ENCODE data around the gene BTD. TPM values are rescaled to one million over a fixed set of nuclear protein-coding genes. Genes with fewer than 3 reads are reported as not detected.

BTD gene
- total RNA-seq, 1 experiment from 2014 or later = 7.2 TPM

- intact Hi-C loops (cut with micrococcal nuclease) = no loop called here
- POLR2A ChIA-PET = interaction anchor here (0.7 to 5.2 kb wide), 11 partner anchors 10 to 629 kb away, joined by 3 to 51 read pairs (median 4); partner anchors contain the start of genes BTD, HACL1 and OXNAD1
Observed at GRCh38 chr3:15636028-15636709, 34.6 kb downstream of the BTD start.

GRCh38 chr3:15637131-15637951 is 35.8 kb downstream of the BTD start:
- no TSS peak for BruUV-seq (replicated peaks)
- H3K27me3 Mint-ChIP-seq (ENCODE audit: insufficient read depth, unreplicated experiment) = no peaks in the 10 kb centered on the region
- POLR2A ChIA-PET = interaction anchor here (0.9 to 5.2 kb wide), 4 partner anchors 9 to 627 kb away, joined by 3 to 51 read pairs (median 4); no protein-coding TSS in a partner anchor
- no peaks in the 10 kb centered on the region for H3K36me3 Mint-ChIP-seq (ENCODE audit: insufficient read depth, unreplicated experiment)
- H3K4me1 Mint-ChIP-seq (ENCODE audit: insufficient read depth, unreplicated experiment) = peaks cover 32% of the 10 kb centered on the region
- no peak for DNase-seq (ENCODE audit: unreplicated experiment)
- no peak for TF ChIP-seq CTCF (IDR thresholded peaks at IDR 0.05; ENCODE audit: unreplicated experiment)
- CTCF ChIA-PET = interaction anchor here (1.2 kb wide), 1 partner anchor 174 kb away, joined by 6 read pairs; no protein-coding TSS in a partner anchor
- peak overlapping the region; percentile 93 for H3K27ac Mint-ChIP-seq (ENCODE audit: low read depth, unreplicated experiment)
- no peak overlapping the region for H3K4me3 Mint-ChIP-seq (ENCODE audit: unreplicated experiment)
- H3K9me3 Mint-ChIP-seq (ENCODE audit: unreplicated experiment) = no peaks in the 10 kb centered on the region
- intact Hi-C loops (cut with micrococcal nuclease) = no loop called here

More at GRCh38 chr3:15636028-15636709, 34.6 kb downstream of the BTD start:
- Mint-ChIP-seq H3K27ac (ENCODE audit: low read depth, unreplicated experiment) (peak overlapping the region; percentile 93), H3K4me1 (ENCODE audit: insufficient read depth, unreplicated experiment) (peaks cover 44% of the 10 kb centered on the region), H3K36me3 (ENCODE audit: insufficient read depth, unreplicated experiment) (no peaks in the 10 kb centered on the region), H3K9me3 (ENCODE audit: unreplicated experiment) (no peaks in the 10 kb centered on the region), H3K27me3 (ENCODE audit: insufficient read depth, unreplicated experiment) (no peaks in the 10 kb centered on the region), H3K4me3 (ENCODE audit: unreplicated experiment) (peak overlapping the region; percentile 54)
- CTCF ChIA-PET = interaction anchor here (0.7 to 1.5 kb wide), 7 partner anchors 9 to 175 kb away, joined by 3 to 6 read pairs (median 3); no protein-coding TSS in a partner anchor
- TF ChIP-seq CTCF (IDR thresholded peaks at IDR 0.05; ENCODE audit: unreplicated experiment) = no peak
- DNase-seq (ENCODE audit: unreplicated experiment) = peak; percentile 84
- BruUV-seq (replicated peaks) = TSS peak; percentile 79

DNA sequence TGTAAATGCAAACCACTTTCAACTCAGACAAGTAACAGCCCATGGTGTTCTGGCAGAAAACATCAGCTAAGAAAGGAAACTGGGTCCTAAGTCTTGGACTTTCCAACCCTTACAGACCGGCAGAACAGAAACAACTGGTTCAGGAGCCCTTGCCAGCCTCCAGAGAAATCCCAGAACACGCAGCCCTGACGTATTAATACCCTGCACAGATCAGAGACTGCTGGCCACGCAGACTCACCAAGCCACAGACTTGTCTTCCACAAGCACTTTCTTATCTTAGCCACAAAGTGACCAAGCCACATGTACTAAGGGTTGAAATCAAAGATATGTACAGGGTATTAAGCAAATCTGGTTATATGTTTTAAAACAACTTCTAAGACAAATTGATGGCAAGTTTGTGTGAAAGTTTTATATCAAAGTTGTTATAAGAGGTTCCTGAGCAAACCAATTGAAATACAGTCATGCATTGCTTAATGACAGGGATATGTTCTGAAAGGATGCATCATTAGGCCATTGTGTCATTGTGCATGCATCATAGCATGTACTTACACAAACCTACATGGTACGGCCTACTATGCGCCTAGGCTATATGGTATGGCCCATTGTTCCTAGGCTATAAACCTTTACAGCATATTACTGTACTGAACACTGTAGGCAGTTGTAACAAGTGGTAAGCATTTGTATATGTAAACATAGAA is 36.8 kb downstream of the BTD start:
- intact Hi-C loops (cut with micrococcal nuclease) = no loop called here
- no peak overlapping the region for H3K4me3 Mint-ChIP-seq (ENCODE audit: unreplicated experiment)
- no TSS peak for BruUV-seq (replicated peaks)
- TF ChIP-seq CTCF (IDR thresholded peaks at IDR 0.05; ENCODE audit: unreplicated experiment) = no peak
- CTCF ChIA-PET = no interaction called here
- DNase-seq (ENCODE audit: unreplicated experiment) = no peak
- no peak overlapping the region for H3K27ac Mint-ChIP-seq (ENCODE audit: low read depth, unreplicated experiment)
- H3K27me3 Mint-ChIP-seq (ENCODE audit: insufficient read depth, unreplicated experiment) = no peaks in the 10 kb centered on the region
- peaks cover 32% of the 10 kb centered on the region for H3K4me1 Mint-ChIP-seq (ENCODE audit: insufficient read depth, unreplicated experiment)
- peaks cover 5% of the 10 kb centered on the region for H3K36me3 Mint-ChIP-seq (ENCODE audit: insufficient read depth, unreplicated experiment)
- POLR2A ChIA-PET = interaction anchor here (5.2 kb wide), 1 partner anchor 8 kb away, joined by 51 read pairs; no protein-coding TSS in a partner anchor
- H3K9me3 Mint-ChIP-seq (ENCODE audit: unreplicated experiment) = no peaks in the 10 kb centered on the region

DNA sequence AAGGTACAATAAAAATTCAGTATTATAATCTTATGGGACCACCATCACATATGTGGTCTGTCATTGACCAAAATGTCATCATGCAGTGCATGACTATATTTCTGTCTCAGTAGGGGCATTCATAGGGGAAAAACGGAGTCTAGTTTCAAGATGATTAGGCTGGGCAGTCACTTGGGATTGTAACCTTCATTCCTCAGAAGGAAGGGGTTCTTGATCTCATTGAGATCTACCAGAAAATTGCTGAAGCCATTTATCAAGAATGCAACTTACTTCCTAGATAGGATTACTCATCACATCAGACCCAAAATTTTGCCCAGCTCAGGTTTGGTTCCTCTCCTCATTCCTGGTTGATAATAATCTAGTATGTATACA is 37.3 kb downstream of the BTD start:
- intact Hi-C loops (cut with micrococcal nuclease) = no loop called here

More for the DNA sequence above, 37.3 kb downstream of the BTD start:
- ChIA-PET POLR2A (no interaction called here), CTCF (no interaction called here)
- DNase-seq (ENCODE audit: unreplicated experiment) = no peak
- BruUV-seq (replicated peaks) = no TSS peak
- Mint-ChIP-seq H3K27ac (ENCODE audit: low read depth, unreplicated experiment) (no peak overlapping the region), H3K36me3 (ENCODE audit: insufficient read depth, unreplicated experiment) (peaks cover 5% of the 10 kb centered on the region), H3K9me3 (ENCODE audit: unreplicated experiment) (no peaks in the 10 kb centered on the region), H3K4me3 (ENCODE audit: unreplicated experiment) (no peak overlapping the region), H3K4me1 (ENCODE audit: insufficient read depth, unreplicated experiment) (peaks cover 28% of the 10 kb centered on the region), H3K27me3 (ENCODE audit: insufficient read depth, unreplicated experiment) (no peaks in the 10 kb centered on the region)
- TF ChIP-seq CTCF (IDR thresholded peaks at IDR 0.05; ENCODE audit: unreplicated experiment) = no peak

Data from MCF 10A (cell line).